Activated gamma-delta T cell treated with anti-CD3 and anti-CD28 coated beads, Interleukin-2, amount 50 U/mL, for 16 hours (primary cell): Measurements from ENCODE around the gene HEG1.

ENCODE experiments used
- DNase-seq: peaks from one replicate; pipeline ENCODE4 v3.0.0-alpha.2; 2020; ENCODE audit warnings: low read depth

The HEG1 gene

DNA sequence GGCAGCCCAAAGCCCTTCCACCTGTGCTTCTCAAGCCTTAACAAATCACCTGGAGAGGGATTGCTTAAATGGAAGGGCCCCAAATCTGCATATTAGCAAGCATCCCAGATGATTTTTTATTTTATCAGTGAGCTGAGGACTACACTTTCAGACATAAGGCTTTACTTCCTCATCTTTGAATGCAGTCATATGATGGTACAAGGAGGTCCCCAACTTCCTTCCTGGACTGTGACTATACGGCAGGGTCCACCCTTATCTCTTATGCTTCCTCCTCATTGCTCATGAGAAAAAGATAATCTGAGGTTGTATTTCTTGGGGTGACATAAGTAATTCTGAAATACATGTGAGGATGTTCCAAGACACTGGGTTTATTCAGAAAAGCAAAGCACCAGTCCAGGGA lies 13.7 kb upstream of the HEG1 start:
- no peak for DNase-seq

DNA sequence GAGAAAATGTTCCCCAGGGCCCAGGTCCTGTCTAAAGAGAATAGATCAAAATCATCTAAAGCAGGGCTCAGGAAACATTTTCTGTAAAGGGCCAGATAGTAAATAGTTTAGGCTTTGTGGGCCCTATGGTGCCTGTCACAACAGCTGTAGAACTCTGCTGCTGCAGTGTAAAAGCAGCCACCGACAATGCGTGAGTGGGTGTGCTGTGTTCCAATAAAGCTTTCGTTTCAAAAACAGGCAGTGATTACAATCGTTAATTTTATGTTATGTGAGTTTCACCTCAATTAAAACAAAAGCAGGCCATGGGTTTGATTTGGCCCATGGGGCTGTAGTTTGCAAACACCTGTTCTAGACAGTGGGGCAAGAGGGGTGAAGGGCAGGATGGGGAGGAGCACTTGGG lies 12.5 kb upstream of the HEG1 start:
- DNase-seq = no peak

DNA sequence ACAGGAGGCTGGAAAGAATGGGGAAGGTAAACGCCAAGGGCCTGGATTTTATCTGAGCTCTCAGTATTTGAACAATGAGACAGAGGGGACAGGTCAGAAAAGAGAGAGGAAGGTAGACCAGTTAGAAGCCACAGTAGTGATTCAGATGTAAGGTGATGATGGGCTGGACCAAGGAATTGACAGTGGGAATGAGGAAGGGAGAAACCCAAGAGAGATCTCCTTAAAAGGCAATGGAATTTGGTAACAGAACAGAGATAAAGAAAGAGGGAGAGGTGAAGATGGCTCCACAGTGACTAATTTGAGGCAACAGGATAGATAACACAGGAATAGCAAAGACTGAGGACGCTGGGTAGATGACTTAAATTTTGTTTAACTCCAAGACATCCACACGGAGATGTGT lies 11.4 kb upstream of the HEG1 start:
- DNase-seq = no peak

DNA sequence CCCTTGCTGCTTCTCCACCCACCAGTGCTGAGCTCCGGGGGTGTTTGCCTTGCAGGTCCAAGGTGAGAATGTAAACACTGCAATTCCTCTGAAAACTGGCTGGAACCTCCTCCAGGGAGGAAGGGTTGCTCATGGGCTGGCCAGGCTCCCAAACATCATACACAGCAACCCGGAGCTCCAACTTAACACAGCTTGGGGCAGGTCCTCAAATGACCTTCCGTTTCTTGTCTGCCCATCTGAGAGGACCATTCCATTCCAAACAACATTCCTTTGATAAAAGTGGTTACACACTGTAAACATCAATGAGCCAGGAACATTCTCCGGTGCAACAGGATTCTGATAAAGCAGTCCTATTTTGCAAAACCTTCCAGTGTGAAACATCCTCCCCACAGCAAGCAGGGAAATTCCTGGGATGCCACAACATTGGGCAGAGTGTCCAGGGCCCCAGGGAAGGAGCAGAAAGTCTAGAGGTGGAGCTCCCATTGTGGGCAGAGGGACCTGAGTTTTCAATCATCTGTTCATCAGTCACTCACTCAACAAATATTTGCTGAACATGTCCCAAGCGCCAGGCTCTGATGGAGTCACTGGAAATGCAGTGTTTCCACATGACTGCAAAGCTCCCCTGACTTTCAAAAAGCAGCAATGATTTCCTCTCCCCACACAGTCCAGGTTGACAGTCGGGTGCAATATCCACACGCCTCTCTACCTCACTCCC lies 7.3 kb upstream of the HEG1 start:
- no peak for DNase-seq

DNA sequence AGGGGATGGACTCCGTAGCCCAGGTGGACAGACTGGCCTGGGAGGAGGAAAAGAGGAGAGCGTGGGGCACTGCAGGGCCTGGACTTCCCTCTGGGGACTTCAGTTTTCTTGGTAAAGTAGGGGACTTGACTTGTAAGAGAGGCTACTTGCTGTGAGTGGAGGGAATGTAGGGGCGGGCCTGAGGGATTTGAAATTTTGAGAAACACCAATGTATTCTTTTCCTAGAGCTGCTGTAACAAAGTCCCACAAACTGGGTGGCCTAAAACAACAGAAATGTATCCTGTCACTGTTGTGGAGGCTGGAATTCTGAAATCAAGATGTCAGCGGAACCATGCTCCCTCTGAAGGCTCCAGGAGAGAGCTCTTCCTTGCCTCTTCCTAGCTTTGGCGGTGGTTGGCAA lies 5.8 kb upstream of the HEG1 start:
- no peak for DNase-seq

- no peak for DNase-seq
Measured at GRCh38 chr3:125061170-125061569, 5.4 kb upstream of the HEG1 start.

GRCh38 chr3:125059488-125060245 lies 3.9 kb upstream of the HEG1 start:
- no peak for DNase-seq

GRCh38 chr3:125058959-125059358 lies 3.2 kb upstream of the HEG1 start:
- no peak for DNase-seq

GRCh38 chr3:125058529-125058928 lies 2.7 kb upstream of the HEG1 start:
- DNase-seq = no peak

- no peak for DNase-seq
Measured at GRCh38 chr3:125057186-125057850, 1.5 kb upstream of the HEG1 start.

DNA sequence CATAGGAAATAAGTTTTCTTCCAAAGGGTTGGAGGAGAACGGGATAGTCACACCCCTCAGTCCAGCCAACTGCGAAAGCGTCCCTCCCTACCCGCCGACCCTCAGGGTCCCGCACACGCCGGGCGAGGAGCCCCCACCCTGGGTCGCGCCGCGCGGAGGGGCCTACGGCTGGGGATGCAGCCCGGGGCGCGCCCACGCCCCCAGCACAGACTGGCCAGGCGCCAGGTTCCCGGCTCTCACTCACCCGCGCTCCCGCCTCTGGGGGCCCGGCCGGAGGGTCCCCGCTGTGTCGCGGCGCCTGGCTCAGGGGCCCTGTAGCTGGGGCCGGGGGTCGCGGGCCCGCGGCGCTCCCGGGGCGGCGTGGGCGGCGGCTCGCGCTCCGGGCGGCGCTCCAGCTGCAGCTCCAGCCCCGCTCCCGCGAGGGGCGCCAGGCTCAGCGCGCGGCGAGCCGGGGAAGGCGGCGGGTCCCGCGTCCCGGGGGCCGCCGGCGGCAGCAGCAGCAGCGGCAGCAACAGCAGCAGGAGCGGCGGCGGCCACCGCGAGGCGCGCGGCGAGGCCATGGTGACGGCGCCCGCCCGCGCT lies 375 bp downstream of the HEG1 start:
- no peak for DNase-seq

DNA sequence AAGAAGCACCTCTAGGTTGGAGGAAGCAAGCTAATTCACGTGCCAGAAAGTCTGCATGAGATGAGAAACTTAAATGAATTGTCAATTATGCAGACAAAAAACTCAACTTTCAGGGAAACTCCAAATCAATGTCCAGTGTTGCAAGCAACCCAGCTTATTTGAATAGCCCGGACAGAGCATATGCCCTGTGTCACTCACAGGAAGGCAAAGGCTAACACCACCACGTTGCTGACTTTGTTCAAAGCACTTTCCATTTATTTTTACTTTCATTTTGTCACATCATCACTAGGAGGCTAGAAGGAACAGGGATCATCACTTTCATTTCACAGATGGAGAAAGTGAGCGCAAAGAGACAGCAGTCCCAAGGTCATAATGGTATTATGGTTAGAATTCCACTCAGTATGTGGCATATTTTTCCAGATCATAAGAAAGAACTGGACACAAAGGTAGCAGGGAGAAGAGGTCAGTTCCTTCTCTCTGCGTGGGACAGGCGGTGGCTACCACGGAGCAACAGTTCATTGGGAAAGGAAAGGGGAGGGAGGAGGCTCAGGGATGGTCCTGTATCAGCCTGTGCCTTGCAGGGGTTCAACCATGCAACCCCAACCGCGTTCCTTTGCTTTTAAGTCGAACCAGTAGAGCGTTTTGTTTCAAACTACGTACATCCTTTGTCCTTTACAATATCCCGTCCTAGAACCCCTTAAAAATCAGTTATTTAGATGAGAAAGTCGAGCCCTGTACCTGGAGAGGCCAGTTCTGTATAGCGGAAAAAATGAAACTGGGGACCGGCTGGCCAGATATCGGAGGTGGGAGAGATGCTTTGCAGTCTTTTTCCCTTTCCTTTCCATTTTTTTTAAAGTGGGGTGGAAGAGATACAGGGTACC lies 1.1 kb downstream of the HEG1 start:
- DNase-seq = no peak

DNA sequence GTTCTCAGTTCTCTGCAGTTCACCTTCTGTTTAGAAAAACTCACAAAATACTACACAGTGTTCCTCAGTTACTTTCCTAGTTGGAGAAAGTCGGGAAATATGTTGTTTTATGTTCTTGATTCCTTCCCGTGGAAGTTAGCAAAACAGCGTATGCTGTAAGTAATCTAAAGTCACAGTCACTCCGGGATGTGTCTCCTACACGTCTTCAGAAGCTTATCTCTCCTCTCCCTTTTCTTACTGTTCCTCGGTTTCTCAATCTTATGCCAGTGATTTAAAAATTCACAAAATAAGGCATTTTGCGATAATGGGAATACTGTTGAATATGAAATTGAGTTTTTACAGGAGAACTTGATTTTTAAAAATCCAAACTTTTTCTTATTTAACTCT lies 1.7 kb downstream of the HEG1 start:
- DNase-seq = no peak

GRCh38 chr3:125053304-125053699 lies 2.5 kb downstream of the HEG1 start:
- DNase-seq = no peak

GRCh38 chr3:125052624-125053303 lies 3.0 kb downstream of the HEG1 start:
- no peak for DNase-seq

- DNase-seq = peak; percentile 69
Measured at GRCh38 chr3:125051715-125052581, 3.8 kb downstream of the HEG1 start.

- no peak for DNase-seq
Measured at GRCh38 chr3:125051205-125051604, 4.6 kb downstream of the HEG1 start.

GRCh38 chr3:125050488-125051090 lies 5.2 kb downstream of the HEG1 start:
- DNase-seq = no peak

- DNase-seq = no peak
Measured at GRCh38 chr3:125048282-125048681, 7.5 kb downstream of the HEG1 start.

GRCh38 chr3:125045965-125046364 lies 9.8 kb downstream of the HEG1 start:
- DNase-seq = no peak
